SHP77 treated with DMSO at 0.1 percent for 48 hours (cell line): ENCODE results near the gene SMDT1.

Experiments used
- DNase-seq: peaks from one replicate; lab custom pipeline; 2025; lab: John Stamatoyannopoulos, UW

The SMDT1 gene

GRCh38 chr22:42079319-42080251, at the start of gene SMDT1:
TSS of gene SMDT1 (plus strand) at chr22:42079700. CDS start at chr22:42079769, 69 bp downstream.
- DNase-seq: peak; percentile 91

GRCh38 chr22:42033263-42034181, 46.0 kb upstream of the SMDT1 start:
- DNase-seq: no peak

GRCh38 chr22:42035256-42035655, 44.2 kb upstream of the SMDT1 start:
- DNase-seq: no peak

GRCh38 chr22:42039271-42039670, 40.2 kb upstream of the SMDT1 start:
- no peak for DNase-seq

GRCh38 chr22:42041784-42042183, 37.7 kb upstream of the SMDT1 start:
- DNase-seq: no peak

- no peak for DNase-seq
Observed at GRCh38 chr22:42050641-42051180, 28.8 kb upstream of the SMDT1 start.

GRCh38 chr22:42052765-42053164, 26.7 kb upstream of the SMDT1 start:
- DNase-seq: no peak

- DNase-seq: no peak
Observed at GRCh38 chr22:42056757-42057511, 22.6 kb upstream of the SMDT1 start.

- no peak for DNase-seq
Observed at GRCh38 chr22:42060489-42060888, 19.0 kb upstream of the SMDT1 start.

- DNase-seq: no peak
Observed at GRCh38 chr22:42061041-42061440, 18.5 kb upstream of the SMDT1 start.

GRCh38 chr22:42062506-42063170, 16.9 kb upstream of the SMDT1 start:
- no peak for DNase-seq

- no peak for DNase-seq
Observed at GRCh38 chr22:42064629-42065028, 14.9 kb upstream of the SMDT1 start.

GRCh38 chr22:42065438-42066125, 13.9 kb upstream of the SMDT1 start:
- DNase-seq: no peak

- no peak for DNase-seq
Observed at GRCh38 chr22:42066126-42066761, 13.3 kb upstream of the SMDT1 start.

GRCh38 chr22:42066937-42067336, 12.6 kb upstream of the SMDT1 start:
- DNase-seq: no peak

- DNase-seq: no peak
Observed at GRCh38 chr22:42067671-42068251, 11.7 kb upstream of the SMDT1 start.

- no peak for DNase-seq
Observed at GRCh38 chr22:42068291-42068690, 11.2 kb upstream of the SMDT1 start.

- no peak for DNase-seq
Observed at GRCh38 chr22:42069801-42070516, 9.5 kb upstream of the SMDT1 start.
